GM19452 (cell line): ENCODE measurements around the gene DNMT3L.

ENCODE experiments used
- ATAC-seq: cut with Tn5 transposase; IDR thresholded peaks from one replicate; pipeline ENCODE4 v1.9.1; 2021; ENCODE audit not compliant: unreplicated experiment

Gene DNMT3L

DNA sequence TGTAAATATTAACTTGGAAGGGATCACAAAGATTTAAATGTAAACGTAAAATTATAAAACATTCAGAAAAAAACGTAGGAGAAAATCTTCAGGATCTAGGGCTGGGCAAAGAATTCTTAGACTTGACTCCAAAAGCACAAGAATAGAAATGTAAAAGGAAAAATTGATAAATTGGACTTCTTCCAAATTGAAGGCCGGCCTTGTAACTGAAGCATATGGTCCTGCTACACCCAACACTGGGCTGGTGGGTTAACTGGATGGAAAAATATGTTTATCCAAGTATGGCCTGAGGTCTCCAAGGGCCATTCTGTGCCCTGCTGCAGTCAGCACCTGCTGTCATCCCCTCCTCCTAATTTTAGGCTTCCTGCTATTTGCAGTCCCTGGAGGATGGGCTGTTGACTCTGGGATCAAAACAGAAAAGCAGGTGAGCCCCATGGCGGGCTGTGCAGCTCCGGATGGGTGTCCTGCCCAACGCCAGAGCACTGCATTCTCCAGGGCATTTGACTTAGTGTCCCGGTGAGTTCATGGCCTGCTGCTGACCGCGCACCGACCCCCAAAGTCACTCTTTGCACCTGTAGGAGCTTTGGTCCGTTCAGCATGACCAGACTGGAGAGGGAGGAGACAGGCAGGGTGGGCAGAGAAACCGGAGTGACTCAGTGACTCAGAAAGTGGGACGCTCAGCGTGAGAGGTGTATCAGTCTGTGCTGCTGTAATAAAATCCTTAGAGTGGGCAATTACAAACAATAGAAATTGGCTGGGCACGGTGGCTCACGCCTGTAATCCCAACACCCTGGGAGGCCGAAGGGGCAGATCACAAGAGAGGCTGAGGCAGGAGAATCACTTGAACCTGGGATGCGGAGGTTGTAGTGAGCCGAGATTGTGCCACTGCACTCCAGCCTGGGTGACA is 17.9 kb upstream of the DNMT3L start:
- no peak for ATAC-seq

- ATAC-seq, result no peak
These were observed 13.3 kb upstream of the DNMT3L start for GRCh38 chr21:44275041-44275440.

DNA sequence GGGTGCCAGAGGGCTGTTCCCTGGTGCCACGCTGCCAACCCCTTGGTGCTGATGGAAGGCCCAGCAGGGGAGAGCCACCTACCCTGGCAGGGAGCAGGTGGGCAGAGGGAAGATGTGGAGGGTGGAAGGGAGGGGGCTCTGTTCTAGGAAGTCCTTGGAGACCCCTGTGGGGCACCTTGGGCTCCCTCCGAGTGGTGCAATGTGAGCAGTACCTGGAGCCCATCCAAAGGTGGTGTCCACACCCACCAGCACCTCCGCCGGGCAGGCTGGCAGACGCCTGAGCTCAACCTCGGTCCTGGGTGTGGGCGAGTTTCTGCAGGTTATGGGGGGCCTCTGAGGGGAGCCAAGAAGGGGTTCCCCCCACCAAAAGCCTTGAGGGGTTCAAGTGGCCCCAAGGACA is 11.3 kb upstream of the DNMT3L start:
- no peak for ATAC-seq

GRCh38 chr21:44272284-44272858 is 10.7 kb upstream of the DNMT3L start:
- no peak for ATAC-seq

DNA sequence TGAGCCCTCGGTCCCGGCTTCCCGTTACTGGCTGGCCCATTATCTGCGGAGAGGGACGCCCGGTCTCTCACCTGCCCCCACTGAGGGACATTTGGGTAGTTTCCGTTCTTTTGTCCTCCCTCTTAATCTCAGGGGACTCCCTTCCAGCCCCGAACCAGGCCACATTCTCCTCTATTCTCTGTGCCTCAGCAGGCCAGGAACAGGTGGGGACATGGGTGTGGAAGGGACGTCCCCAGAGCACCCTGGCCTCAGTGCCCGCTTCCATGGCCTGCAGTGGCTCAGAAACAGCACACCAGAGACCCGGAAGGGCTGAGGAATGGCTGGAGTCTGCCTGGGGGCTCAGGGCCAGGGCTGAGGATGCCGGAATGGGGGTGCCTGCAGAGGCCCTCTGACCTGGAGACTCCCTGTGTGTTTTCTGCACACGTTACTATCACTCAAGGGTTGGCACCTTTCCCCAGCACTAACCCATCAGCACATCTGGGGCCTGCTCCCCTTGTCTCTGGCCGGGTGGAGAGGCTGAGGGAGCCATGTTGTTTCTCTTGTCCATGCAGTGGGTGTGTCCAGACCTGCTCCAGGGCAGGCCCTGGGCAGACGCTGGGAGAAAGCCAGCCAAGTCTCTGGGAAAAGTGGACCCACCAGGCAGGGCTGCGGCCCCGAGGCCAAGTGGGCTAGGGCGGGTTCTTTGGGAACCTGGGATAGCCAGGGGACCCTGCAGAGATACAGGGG is 10.0 kb upstream of the DNMT3L start:
- no peak for ATAC-seq

DNA sequence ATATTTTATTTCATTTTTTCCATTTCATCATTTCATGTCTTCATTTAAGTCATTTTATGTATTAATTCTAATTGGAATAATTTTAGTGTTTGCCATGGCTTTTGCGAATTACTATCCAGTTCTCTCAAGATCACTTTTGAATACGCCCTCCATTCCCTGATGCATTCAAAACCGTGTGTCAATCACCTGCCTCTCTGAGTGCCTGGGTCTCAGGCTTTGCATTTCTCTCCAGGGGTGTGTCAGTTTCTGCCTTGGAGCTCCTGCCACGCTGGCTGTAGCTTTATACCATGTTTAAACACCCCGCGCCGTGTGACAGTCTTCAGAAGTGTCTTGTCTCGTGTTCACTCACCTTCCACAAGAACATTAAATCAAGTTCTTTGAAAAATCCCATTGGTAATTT is 7.4 kb upstream of the DNMT3L start:
- no peak for ATAC-seq

- ATAC-seq, result no peak
These were observed 6.0 kb upstream of the DNMT3L start for GRCh38 chr21:44267655-44268142.

DNA sequence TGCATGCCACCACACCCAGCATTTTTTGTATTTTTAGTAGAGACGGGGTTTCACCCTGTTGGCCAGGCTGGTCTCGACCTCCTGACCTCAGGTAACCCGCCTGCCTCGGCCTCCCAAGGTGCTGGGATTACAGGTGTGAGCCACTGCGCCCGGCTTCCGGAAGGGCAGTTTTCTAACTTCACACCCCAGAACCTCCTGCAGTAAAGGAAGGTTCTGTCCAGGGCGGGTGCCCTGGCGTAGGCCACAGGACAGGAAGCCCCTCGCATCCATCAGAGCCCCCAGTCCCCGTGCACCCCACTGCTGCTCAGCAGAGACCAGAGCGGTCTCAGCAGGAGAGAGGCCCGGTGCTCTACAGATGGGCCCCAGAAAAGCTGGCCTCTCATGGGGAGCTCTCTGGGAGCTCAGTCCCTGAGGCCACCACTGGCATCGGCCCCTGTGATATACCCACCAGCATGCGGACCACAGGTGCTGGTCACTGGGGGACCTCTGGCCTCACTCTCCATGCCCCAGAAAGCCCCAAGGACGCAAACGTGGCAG is 4.1 kb upstream of the DNMT3L start:
- ATAC-seq, result no peak

GRCh38 chr21:44263768-44264167 is 2.1 kb upstream of the DNMT3L start:
- ATAC-seq, result no peak

GRCh38 chr21:44263221-44263760 is 1.6 kb upstream of the DNMT3L start:
- ATAC-seq, result no peak

GRCh38 chr21:44262338-44263056 is 800 bp upstream of the DNMT3L start:
- no peak for ATAC-seq

DNA sequence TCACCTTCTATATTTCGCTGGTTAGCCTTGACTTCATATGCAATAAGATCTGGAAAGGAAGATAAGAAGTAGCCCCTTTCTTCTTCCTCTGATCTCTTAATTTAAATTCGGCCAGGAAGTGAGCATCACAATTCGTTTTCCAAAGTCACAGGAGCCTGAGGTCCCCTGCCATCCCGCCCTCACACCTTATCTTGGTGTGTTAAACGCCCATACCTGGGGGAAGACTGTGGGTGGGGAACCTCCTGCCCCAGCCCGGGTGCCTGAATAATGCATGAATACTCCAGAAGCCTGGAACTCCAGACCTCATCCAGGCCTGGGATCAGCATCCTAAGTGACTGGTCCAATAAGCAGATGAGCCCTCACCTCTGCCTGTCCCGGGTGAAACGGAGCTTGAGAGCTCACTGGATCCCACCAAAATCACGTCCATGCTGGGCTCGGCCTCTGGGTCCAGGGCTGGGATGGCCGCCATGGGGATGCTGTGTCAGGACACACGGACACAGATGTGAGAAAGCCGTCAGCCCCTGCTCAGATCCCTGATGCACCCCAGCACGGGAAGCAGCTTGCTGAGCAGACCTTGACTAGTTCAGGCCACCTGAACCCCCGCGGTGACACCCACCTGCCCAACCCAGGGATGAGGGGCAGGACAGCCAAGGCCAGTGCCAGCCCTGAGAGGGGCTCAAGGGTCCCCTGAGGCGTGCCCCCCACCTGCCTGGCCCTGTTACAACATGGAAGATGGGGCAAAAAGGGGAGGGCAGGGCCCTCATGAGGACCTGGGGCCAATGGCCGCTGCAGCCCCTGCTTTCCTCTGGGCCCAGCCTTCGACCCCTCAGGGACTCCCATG is 686 bp downstream of the DNMT3L start:
- ATAC-seq, result no peak

DNA sequence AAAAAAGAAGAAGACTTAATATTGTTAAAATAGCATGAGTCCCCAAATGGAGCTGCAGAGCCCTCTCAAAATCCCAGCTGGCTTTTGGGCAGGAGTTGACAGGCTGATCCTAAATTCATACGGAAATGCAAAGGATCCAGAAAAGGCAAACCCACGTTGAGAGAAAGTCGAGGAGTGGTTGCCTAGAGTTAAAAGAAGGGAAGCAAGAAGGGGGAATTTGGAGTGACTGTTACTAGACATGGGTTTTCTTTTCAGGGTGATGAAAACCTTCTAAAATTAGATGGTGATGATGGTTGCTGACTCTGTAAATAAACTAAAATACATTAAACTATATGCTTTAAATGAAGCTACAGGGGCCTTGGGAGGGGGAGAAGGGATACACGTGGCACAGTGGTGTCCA is 1.6 kb downstream of the DNMT3L start:
- ATAC-seq, result no peak

DNA sequence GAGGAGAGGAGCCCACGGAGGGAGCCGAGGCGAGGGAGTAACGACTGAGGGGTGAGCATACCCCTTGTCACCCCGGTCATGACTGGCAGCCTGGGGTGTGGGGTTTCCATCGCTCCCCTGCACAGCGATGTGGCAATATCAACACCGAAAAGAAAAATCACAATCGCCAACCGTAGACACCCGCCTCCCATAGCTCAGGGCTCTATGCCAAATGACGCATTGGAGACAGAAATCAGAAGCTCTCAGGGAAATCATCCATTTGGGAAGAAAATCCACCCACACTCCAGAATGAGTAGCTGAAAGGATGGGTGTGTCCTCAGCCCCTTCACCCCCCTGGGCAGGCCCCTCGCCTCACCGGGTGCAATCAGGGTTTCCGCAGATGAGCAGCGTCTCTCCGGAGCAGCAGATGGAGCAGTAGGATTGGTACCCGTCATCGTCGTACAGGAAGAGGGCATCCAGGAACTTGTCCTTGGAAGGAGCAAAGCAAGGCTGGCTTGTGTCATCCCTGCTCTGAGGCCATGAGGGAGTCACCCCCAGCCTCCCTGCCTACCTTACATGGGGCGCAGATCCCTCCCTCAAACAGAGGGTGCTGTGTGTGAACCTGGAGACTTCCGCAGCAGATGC is 2.5 kb downstream of the DNMT3L start:
- no peak for ATAC-seq

DNA sequence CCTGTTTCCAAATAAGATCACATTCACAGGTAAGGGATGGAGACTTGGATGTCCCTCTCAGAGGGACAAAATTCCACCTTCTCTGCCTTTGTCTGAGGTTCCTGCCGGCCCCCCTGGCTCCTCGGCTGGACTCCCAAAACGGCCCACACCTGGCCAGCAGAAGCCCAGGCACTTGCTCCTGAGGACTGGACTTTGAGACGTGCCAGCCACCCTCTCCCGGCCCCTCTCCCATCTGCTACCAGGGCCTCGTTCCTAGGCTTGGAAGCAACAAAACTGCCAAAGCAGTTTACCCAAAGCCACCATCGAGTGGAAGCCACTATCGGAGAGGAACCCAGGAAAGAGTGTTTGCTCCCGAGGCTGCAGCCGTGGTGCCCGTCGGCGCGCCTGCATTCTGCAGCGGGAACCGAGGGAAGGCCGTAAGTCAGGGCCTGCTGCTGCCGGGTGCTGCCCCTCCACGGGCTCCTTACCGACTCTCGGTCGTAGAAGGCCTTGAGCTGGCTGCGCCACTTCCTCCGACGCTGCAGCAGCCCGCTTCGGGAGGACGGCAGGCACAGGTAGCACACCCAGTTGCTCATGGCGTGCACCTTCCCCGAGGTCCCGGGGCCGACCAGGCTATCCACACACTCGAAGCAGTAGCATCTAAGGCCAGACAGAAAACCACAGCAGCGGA is 3.5 kb downstream of the DNMT3L start:
- no peak for ATAC-seq

DNA sequence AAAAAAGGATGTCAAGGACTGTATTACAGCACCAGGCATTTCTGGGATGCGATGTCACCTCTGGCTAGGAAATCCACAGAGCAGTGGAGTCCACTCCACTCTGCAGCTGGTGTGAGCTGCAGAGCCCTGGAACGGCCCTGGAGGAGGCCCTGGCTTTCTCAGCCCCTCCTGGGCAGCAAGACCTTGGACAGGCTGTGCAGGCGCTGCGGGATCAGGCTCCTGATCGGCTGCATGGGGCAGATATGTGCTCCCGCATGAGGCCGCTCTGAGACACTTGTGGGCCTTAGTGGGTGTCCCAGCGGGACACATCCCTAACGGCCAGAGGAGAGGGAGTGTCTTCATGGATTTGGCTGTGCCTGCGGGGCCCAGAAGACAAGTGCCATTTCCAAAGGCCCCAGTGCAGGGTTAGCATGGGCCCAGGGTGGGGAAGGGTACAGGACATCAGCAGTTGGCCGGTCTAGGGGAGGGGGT is 6.2 kb downstream of the DNMT3L start:
- no peak for ATAC-seq

GRCh38 chr21:44253832-44254710 is 7.6 kb downstream of the DNMT3L start:
- no peak for ATAC-seq
